Stimulated activated CD4-positive, alpha-beta T cell treated with anti-CD3 and anti-CD28 coated beads, Interleukin-15, amount 100 ng/mL, for 48 hours (primary cell): Measurements from ENCODE around the gene GSTT4.
"Not testable (repeated sequence)": the region's sequence is repeated elsewhere in the genome, so short reads cannot be mapped to it uniquely, and the experiment has no call there.

Experiments used
- DNase-seq, 2 donors: peaks; one replicate each; pipeline ENCODE4 v3.0.0-alpha.2; 2020; ENCODE audit warnings: low read depth in 2 of 2

The GSTT4 gene

DNA sequence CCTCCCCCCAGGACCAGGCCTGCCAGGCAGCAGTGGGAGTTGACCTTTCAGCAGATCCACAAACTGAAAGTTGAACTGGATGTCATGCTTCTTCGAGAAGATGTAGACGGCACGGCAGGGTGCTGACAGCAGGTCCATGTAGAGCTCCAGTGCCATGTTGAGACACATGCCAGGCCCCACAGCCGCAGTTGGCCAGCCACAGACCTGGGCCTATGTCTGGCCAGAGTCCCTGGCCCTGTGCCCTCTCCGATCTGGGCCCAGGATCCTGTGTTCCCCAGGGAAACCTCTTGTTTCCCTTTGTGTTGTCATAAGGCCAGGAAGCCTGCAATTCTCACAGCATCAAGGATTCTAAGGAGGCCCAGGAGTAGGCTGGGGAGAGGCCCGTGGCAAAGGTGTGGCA is at the start of gene GSTT4:
Gene GSTT4, minus strand, starts transcription at position 253 of the 400 bp plus-strand sequence. Its CDS starts 97 bp downstream, at position 156.
- DNase-seq: no peak

GRCh38 chr22:24054356-24054755 is 49.1 kb upstream of the GSTT4 start:
- no peak for DNase-seq

DNA sequence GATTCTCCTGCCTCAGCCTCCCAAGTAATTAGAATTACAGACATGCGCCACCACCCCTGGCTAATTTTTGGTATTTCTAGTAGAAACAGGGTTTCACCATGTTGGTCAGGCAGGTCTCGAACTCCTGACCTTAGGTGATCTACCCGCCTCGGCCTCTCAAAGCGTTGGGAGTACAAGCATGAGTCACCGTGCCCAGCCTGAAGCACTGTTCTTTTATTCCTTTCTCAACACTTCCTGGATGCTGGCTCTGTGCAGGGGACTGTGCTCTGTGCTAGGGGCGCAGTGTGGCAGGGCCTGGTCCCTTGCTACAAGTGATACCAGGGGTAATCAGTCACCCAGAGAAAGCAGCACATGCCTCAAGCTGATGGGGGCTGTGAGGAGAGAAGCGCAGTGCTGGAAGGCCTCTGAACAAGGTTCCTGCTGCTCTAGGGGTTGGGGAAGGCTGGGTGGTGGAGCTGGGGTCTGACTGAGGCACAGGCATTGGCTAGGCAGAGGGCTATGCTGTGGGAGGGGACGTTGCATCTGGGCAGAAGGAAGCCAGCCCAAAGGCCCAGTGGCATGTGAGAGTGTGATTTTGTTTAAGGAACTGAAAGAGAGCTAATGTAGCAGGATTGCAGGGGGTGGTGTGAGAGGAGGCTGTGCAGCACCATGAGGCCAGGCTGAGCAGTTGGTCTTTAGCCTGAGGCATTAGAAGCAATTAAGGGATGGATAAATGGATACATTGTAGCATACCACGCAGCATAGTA is 48.4 kb upstream of the GSTT4 start:
- no peak for DNase-seq

GRCh38 chr22:24051568-24051967 is 46.3 kb upstream of the GSTT4 start:
- no peak for DNase-seq

DNA sequence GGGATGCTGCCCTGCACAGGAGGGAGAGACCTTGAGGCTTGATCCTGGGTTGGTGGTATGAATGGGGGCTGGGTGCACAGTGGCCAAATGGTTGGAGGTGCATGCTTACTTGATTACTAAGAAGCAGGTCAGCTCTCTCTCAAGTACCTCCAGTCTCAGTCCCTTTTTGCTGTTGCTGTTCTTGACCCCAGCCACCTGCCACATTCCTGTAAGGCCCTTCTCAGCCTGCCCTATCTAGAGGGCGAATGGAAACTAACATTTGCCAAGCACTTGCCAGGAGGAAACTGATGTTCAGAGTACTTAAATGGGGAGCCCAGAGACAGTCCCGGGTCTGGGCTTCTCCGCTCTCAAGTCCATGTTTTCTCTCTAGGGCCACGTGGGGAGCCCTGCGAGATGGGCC is 45.8 kb upstream of the GSTT4 start:
- no peak for DNase-seq

DNA sequence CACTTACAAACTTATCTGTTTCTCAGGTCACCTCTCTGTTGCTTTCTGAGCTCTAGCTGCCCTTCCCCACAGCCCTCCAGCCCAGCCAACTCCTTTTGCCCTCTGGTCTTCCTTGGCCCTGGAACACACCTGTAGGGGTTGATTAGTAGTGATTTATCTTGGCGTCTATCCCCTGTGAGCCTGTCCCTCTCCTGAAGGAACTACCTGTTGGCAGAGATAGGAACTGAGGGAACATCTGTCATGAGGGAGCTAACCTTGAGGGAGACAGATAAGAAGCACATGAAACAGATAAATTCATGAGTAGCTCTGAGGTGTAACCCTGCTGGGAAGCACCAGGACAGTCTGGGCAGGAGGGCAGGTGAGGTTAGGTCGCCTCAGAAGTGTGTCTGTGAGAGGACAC is 44.7 kb upstream of the GSTT4 start:
- DNase-seq: no peak

GRCh38 chr22:24049211-24049610 is 44.0 kb upstream of the GSTT4 start:
- DNase-seq: no peak

GRCh38 chr22:24046024-24046423 is 40.8 kb upstream of the GSTT4 start:
- no peak for DNase-seq

DNA sequence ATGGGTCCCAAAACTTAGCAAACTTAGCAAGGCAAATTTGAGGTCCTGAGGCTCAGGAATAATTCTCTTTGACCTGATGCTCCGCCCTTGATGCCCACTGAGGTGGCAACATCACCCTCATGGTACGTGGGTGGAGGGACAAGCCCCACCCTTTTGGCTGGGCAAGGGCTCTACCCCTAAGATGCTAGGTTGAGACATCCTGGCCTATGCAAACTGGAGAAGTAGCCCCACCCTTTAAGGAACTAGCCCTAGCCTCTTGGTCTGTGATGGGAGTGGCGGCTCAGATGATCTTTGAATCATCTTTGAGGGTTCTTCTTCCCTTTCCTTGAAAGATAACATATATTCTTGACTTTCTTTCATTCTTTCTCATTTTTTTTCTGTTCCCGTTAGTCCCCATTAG is 38.7 kb upstream of the GSTT4 start:
- DNase-seq: no peak

- DNase-seq: not testable (repeated sequence)
These were observed 38.2 kb upstream of the GSTT4 start for GRCh38 chr22:24043465-24043864.

GRCh38 chr22:24040946-24041345 is 35.7 kb upstream of the GSTT4 start:
- no peak for DNase-seq

DNA sequence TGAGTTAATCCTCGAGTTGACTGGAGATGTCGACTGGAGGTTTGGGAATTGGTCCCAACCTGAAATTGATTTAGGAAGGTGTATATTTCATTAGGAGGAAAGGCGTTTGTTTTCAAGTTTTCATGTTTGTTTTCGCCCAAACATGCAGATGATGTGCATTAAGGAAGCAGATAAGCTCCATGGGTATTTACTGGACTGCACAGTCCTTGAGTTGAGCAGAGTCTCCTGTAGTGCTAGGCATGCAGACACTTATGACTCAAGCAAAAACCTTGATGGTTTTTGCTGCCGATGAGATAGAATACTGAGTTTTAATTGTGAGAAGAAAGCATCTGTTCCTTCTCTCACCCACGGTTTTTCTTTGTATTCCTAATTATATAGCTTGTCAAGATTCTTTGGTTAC is 33.8 kb upstream of the GSTT4 start:
- DNase-seq: no peak

GRCh38 chr22:24037851-24038765 is 32.9 kb upstream of the GSTT4 start:
- DNase-seq: no peak

GRCh38 chr22:24035296-24035695 is 30.0 kb upstream of the GSTT4 start:
- no peak for DNase-seq

DNA sequence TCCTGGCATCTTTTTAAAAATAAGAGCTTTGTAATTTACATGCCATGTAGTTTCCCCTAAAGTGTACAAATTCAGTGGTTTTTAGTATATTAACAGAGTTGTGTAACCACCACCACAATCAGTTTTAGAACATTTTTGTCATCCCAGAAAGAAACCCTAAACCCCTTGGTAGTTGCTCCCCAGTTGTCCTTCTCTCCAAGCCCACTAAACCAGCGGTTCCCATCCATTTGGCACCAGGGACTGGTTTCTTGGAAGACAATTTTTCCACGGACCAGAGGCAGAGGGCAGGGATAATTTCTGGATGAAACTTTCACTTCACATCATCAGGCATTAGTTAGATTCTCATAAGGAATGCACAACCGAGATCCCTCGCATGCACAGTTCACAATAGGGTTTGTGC is 28.5 kb upstream of the GSTT4 start:
- no peak for DNase-seq

DNA sequence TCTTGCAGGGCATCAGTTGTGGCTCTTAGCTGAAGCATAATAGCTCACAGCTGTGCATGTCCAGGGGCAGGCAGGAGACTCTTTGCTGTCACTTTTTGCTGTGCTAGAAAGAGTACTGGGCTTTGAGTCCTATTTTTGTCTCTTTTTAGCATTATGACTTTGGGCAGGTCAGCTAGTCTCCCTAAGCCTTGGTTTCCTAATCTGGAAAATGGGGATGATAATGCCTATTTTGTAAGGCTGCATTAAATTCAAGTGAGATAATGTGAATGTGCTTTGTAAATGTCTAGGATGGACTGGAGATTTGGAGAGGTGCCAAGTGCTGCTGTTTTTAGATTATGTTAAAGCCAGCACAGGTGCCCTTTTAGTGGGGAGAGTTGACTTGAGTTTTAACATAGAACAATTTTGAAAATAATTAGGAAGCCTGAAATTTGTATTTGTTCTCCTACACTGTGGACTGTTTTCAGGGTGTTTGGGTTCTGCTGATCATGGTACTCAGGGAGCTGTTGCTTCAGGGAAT is 25.0 kb upstream of the GSTT4 start:
- no peak for DNase-seq

DNA sequence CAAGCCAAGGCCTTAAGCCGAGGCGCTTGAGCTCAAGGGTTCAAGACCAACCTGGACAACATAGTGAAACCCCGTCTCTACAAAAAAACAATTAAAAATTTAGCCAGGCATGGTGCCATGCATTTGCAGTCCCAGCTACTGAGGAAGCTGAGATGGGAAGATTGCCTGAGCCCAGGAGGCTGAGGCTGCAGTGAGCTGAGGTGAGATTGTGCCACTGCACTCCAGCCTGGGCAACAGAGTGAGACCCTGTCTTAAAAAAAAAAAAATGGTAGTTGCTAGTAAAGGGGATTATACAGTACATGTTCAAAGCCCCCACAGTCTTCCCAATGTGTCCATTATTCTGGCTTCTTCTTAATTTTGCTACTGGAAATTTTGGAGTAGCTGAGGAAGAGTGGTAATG is 24.1 kb upstream of the GSTT4 start:
- DNase-seq: no peak

- no peak for DNase-seq
These were observed 23.3 kb upstream of the GSTT4 start for GRCh38 chr22:24028533-24028932.

DNA sequence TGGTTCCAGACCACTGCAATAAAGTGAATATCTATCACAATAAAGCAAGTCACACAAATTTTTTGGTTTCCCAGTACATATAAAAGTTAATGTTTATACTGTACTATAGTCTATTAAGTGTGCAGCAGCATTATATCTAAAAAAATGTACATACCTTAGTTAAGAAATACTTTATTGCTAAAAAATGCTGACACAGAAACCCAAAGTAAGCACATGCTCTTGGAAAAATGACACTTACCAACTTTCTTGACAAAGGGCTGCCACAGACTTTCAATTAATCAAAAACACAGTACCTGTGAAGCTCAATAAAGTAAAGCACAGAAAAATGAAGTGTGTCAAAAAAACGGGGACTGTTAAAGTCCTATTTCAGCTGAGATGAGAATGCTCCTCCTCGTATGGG is 22.7 kb upstream of the GSTT4 start:
- DNase-seq: no peak

- DNase-seq: no peak
These were observed 22.2 kb upstream of the GSTT4 start for GRCh38 chr22:24027389-24027975.

DNA sequence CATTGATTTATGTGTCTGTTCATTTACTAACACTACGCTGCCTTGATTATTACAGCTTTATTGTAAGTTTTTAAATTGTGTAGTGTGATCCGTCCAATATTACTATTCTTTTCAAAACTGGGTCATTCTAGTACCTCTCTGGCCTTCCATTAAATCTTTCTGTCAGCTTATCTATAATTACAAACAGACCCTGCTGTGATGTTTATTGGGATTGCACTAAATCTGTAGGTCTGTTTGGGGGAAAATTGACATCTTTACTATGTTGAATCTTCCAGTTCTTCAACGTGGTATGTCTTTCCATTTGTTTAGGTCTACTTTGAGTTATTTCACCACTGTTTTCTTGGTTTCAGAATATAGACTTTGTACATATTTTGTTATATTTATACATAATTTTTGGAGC is 21.5 kb upstream of the GSTT4 start:
- no peak for DNase-seq

- no peak for DNase-seq
These were observed 20.8 kb upstream of the GSTT4 start for GRCh38 chr22:24026056-24026455.
